Thymus (tissue), 11 donors: ENCODE data around the gene PHF11. TPM values are rescaled to one million over a fixed set of nuclear protein-coding genes. Genes with fewer than 3 reads are reported as not detected.

ENCODE experiments used
- DNase-seq, 9 donors: peaks; one replicate each; pipeline ENCODE4 v3.0.0-alpha.2; 2013; ENCODE audit warnings: low spot score in 9 of 9, low read depth in 6 of 9, missing footprints in 1 of 9
- H3K27ac ChIP-seq, 2 donors: one replicate each; pipeline ENCODE4 v1.5.1; 2013; ENCODE audit warnings: control low read depth in 1 of 2, low read depth in 1 of 2, low read length in 1 of 2, mild to moderate bottlenecking in 1 of 2, moderate library complexity in 1 of 2
- H3K27me3 ChIP-seq, 2 donors: one replicate each; pipeline ENCODE4 v1.5.1; 2013; ENCODE audit warnings: low read length in 1 of 2; ENCODE audit not compliant: control insufficient read depth in 2 of 2, insufficient read depth in 1 of 2
- H3K36me3 ChIP-seq, 2 donors: one replicate each; pipeline ENCODE4 v1.5.1; 2013; ENCODE audit warnings: low read length in 1 of 2, mild to moderate bottlenecking in 1 of 2, moderate library complexity in 1 of 2; ENCODE audit not compliant: control insufficient read depth in 2 of 2, insufficient read depth in 2 of 2
- H3K4me1 ChIP-seq, 2 donors: one replicate each; pipeline ENCODE4 v1.5.1; 2013; ENCODE audit warnings: low read length in 2 of 2; ENCODE audit not compliant: control insufficient read depth in 2 of 2, insufficient read depth in 2 of 2
- H3K4me3 ChIP-seq, 2 donors: one replicate each; pipeline ENCODE4 v1.5.1; 2013; ENCODE audit warnings: low read length in 2 of 2, control low read depth in 1 of 2, mild to moderate bottlenecking in 1 of 2
- H3K9me3 ChIP-seq, 2 donors: one replicate each; pipeline ENCODE4 v1.5.1; 2013; ENCODE audit warnings: low read length in 1 of 2, mild to moderate bottlenecking in 1 of 2; ENCODE audit not compliant: control insufficient read depth in 2 of 2, insufficient read depth in 1 of 2
- WGBS: extraction: QIAGEN DNeasy Blood & Tissue Kit; methylation state at CpG from one replicate; pipeline ENCODE4 v1.1.7; 2013; 5-methylcytosine and 5-hydroxymethylcytosine counted together
- polyA plus RNA-seq: library from polyadenylated mRNA; stranded (reverse); fragments of 200-250 nt; gene quantifications from one replicate; pipeline ENCODE4 v1.2.3, GENCODE V29; 2013
- total RNA-seq: library from RNA; stranded (reverse); fragments of 120-200 nt; gene quantifications from one replicate; pipeline ENCODE4 v1.2.4, GENCODE V29; 2013
- donor health status: healthy.

The PHF11 gene
- total and polyA plus RNA-seq, 2 donors = 32.9 to 170 TPM

DNA sequence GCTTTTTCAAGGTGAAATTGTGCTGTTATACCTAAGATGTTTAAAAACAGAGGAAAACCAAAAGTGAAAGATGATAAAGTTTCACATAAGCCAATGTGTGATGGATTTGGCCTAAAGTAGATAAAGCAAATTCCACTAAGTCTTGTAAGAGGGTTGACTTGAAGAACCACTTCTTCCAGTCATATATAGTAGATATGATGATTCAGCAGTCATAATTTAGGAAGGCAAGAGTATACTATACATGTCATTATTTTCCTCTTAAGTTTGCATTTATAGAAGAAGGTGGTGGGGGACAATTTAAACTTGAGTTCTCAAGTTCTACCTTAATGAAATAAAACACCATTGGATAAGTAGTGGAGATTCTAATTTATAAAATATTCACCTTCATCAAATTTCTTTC, 37.3 kb downstream of the PHF11 start:
- H3K9me3 ChIP-seq = no peaks in the 10 kb centered on the region
- H3K27me3 ChIP-seq = no peaks in the 10 kb centered on the region
- no peak for DNase-seq
- H3K36me3 ChIP-seq = peaks cover 19 to 24% of the 10 kb centered on the region in 2 donors
- no peak overlapping the region for H3K4me3 ChIP-seq
- no peaks in the 10 kb centered on the region for H3K4me1 ChIP-seq
- H3K27ac ChIP-seq = no peak overlapping the region

DNA sequence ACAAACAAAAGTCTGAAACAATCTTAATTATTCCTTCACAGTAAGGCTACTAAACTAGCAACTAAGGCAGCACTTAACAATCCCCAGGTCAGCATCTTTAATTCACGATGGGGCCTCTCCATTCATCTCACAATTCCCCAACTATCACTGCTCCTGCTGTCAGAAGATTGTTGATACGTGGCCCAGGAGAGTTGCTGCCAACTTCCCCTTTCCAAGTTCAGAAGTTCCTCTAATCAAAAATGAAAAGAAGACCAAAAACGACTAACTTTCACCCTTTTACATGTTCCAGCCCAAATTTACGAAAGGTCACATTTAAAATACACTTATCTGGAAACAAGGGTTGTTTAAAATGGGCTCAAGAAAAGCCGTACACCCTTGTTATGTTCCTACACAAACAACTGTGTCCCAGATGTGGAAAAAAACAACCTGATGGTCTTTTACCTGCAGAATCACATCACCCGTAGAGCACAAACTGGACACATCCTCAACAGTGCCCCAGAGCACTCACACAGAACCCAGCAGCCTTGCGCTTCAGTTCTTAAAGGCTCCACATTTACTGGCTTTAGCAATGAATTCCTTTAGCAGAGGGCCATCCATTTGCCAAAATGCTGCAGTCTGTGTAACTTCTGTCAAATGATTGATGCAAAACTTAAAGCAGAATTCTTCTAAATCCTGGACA, 38.0 kb downstream of the PHF11 start:
- no peaks in the 10 kb centered on the region for H3K4me1 ChIP-seq
- DNase-seq = no peak
- WGBS = 51% methylated on average over 7 of the region's 7 CpGs
- no peak overlapping the region for H3K4me3 ChIP-seq
- peaks cover 17 to 19% of the 10 kb centered on the region in 2 donors for H3K36me3 ChIP-seq
- no peaks in the 10 kb centered on the region for H3K27me3 ChIP-seq
- H3K9me3 ChIP-seq = no peaks in the 10 kb centered on the region
- H3K27ac ChIP-seq = no peak overlapping the region

DNA sequence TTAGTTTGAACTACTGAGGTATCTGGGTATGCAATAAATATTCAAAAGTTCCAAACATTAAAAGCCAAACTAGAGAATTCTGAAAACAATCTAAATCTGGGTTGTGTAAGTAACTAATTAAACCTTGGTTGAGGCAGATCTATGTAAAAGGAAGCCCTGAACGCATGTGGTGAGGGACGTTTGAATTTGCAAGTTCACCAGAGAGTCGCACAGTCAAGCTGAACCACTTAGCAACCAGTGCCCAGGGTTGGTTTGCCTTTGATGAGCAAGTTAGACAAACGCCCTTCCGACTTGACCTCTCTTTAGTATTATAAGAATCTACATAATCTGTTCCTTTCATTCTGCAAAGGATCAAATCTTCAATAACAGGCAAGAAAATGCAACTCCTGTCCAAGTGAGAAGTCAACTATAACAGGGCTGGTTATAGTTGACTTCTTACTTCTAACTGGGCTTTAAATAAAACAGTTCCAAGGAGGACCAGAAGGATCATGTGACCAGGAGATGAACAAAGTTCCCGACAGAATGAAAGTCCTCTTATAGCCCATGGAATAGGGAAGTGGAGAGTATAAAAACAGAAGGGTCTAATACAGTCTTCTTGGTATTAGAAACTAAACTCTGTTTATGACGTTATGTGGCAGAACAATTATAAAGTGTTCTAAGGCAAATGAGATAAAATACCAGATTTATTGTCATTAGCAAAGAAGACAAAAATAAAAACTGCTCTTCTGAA, 40.6 kb downstream of the PHF11 start:
- H3K36me3 ChIP-seq = peaks cover 12 to 16% of the 10 kb centered on the region in 2 donors
- H3K9me3 ChIP-seq = no peaks in the 10 kb centered on the region
- H3K27me3 ChIP-seq = no peaks in the 10 kb centered on the region
- no peak overlapping the region for H3K27ac ChIP-seq
- H3K4me3 ChIP-seq = no peak overlapping the region
- 67% methylated on average over 7 of the region's 7 CpGs for WGBS
- DNase-seq = no peak
- H3K4me1 ChIP-seq = peaks cover 5 to 11% of the 10 kb centered on the region in 2 donors

DNA sequence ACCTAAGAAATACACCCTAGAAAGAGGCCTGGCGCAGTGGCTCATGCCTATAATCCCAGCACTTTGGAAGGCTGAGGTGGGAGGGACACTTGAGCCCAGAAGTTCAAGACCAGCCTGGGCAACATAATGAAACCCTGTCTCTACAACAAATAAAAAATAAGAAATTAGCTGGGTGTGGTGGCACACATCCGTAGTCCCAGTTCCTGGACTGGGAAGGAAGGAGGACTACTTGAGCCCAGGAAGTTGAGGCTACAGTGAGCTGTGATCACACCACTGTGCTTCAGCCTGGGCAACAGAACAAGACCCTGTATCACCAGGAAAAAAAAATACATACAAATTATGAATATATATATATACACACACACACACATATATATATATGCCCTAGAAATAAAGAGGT, 42.7 kb downstream of the PHF11 start:
- Histone ChIP-seq H3K4me1 (peaks cover 5 to 11% of the 10 kb centered on the region in 2 donors), H3K27ac (no peak overlapping the region), H3K9me3 (no peaks in the 10 kb centered on the region), H3K4me3 (no peak overlapping the region), H3K27me3 (no peaks in the 10 kb centered on the region), H3K36me3 (peaks cover 12 to 14% of the 10 kb centered on the region in 2 donors)
- 98% methylated on average over 2 of the region's 2 CpGs for WGBS
- no peak for DNase-seq

DNA sequence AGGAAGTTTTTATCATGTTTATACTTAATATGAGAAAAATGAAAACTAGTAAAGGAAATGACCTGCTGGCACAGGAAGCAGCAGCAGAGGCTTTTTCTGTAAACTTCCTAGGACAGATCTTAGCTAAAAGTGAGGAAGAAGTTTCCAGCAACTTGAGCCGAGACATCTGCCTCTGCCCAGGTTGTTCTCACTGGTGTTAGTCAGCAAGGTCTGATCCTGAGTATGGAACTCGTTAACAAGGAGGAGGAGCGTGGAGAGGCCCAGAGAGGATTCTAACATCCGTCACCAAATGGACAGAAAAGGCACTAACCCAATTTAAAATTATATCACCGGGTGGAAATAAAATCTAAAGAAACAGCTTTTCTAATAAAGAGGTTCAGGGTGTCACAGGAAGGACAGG, 43.6 kb downstream of the PHF11 start:
- H3K36me3 ChIP-seq = peaks cover 4 to 11% of the 10 kb centered on the region in 2 donors
- 85% methylated on average over 5 of the region's 5 CpGs for WGBS
- H3K4me1 ChIP-seq = peaks cover 5 to 11% of the 10 kb centered on the region in 2 donors
- peak overlapping the region in 1 of 2 donors; percentile 52 for H3K27ac ChIP-seq
- no peak overlapping the region for H3K4me3 ChIP-seq
- no peaks in the 10 kb centered on the region for H3K9me3 ChIP-seq
- H3K27me3 ChIP-seq = no peaks in the 10 kb centered on the region
- no peak for DNase-seq

DNA sequence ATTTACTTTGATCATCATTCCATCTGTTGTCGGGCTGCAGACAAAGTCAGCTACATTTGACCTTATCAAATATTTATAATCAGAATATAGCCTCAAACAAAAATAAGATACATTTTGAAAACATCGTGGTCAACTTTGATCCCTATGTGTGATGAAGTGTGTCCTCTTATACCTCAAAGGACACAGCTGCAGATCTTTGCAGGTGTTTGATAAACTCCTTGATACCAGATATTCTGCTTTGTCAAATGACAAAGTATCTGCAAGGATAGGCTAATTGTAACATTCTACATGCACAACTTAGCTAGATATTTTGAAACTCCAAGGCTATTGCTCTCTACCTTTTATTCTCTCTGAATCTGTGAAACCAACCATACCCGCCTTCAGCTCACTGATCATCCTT, 44.0 kb downstream of the PHF11 start:
- Histone ChIP-seq H3K4me3 (no peak overlapping the region), H3K4me1 (peaks cover 5 to 11% of the 10 kb centered on the region in 2 donors), H3K27me3 (no peaks in the 10 kb centered on the region), H3K27ac (peak overlapping the region in 1 of 2 donors; percentile 47), H3K36me3 (peaks cover 4 to 14% of the 10 kb centered on the region in 2 donors), H3K9me3 (no peaks in the 10 kb centered on the region)
- no peak for DNase-seq
- 37% methylated on average over 3 of the region's 3 CpGs for WGBS

DNA sequence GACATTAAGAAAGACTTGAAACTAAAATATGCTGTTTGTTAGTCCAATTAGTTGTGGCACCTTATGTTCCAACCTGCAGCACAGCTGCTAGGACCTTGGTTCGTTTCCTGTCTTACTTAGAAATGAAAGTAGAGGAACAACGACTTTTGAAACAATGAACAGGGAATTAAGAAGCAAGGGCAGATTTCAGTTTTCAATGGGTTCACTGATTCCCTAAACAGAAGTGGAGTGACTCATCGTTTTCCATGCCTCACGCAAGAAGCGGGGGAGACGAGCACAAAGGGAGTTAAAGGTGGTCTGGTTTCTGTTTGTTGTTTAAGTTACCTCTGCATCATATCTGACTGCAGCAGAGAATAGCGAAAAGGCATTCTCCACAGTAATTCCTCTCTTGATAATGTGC, 44.8 kb downstream of the PHF11 start:
- peak overlapping the region; percentile 3 to 30 for H3K4me3 ChIP-seq
- peak overlapping the region; percentile 43 to 47 for H3K27ac ChIP-seq
- 15% methylated on average over 7 of the region's 7 CpGs for WGBS
- DNase-seq = peak in 8 of 9 donors; percentile 12 to 66 (median 29)
- no peaks in the 10 kb centered on the region for H3K27me3 ChIP-seq
- peaks cover 4 to 15% of the 10 kb centered on the region in 2 donors for H3K36me3 ChIP-seq
- no peaks in the 10 kb centered on the region for H3K9me3 ChIP-seq
- peaks cover 5 to 11% of the 10 kb centered on the region in 2 donors for H3K4me1 ChIP-seq

DNA sequence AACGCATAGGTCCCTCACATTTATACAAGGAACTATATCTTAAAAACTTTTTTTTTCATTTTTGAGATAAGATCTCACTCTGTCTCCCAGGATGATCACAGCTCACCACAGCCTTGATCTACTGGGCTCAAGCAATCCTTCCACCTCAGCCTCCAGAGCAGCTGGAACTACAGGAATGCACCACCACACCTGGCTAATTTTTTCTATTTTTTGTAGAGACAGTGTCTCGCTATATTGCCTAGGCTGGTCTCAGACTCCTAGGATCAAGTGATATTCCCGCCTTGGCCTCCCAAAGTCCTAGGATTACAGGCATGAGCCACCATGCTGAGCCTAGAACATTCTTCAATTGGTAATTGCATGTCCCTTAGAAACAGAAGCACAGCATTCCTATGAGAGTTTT, 47.9 kb downstream of the PHF11 start:
- no peaks in the 10 kb centered on the region for H3K27me3 ChIP-seq
- peaks cover 14 to 31% of the 10 kb centered on the region in 2 donors for H3K36me3 ChIP-seq
- no peaks in the 10 kb centered on the region for H3K9me3 ChIP-seq
- WGBS = 96% methylated on average over 3 of the region's 3 CpGs
- no peak for DNase-seq
- H3K4me3 ChIP-seq = no peak overlapping the region
- H3K27ac ChIP-seq = no peak overlapping the region
- H3K4me1 ChIP-seq = peaks cover 5 to 11% of the 10 kb centered on the region in 2 donors

DNA sequence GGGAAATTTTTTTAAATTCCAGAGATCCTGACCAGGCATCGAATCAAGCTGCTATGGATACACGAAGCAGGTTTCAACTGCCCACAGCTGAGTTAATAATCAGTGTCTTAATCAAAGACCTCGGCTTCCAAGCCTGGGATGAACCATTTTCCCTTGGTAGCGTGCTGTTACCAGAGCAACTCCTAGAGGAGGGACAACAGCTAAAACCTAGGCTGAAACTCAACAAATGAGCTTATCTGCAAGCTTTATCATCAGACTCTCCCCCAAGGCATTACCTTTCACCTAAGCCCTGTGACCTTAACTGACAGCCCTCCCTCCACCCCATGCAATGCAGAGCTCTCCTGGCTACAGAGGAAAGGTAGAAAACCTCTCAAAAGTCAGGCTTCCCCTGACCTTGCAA, 49.9 kb downstream of the PHF11 start:
- H3K27ac ChIP-seq = no peak overlapping the region
- WGBS = 98% methylated on average over 4 of the region's 4 CpGs
- peaks cover 29 to 41% of the 10 kb centered on the region in 2 donors for H3K36me3 ChIP-seq
- no peak for DNase-seq
- no peaks in the 10 kb centered on the region for H3K27me3 ChIP-seq
- no peak overlapping the region for H3K4me3 ChIP-seq
- H3K9me3 ChIP-seq = no peaks in the 10 kb centered on the region
- H3K4me1 ChIP-seq = peaks cover 0 to under 1% of the 10 kb centered on the region in 2 donors
